Stimulated activated naive CD4-positive, alpha-beta T cell (primary cell): Measurements from ENCODE around the gene IQSEC2.

Experiments used
- DNase-seq, 6 experiments: peaks; one replicate each; lab custom pipeline; 2025; lab: John Stamatoyannopoulos, UW

IQSEC2 gene

DNA sequence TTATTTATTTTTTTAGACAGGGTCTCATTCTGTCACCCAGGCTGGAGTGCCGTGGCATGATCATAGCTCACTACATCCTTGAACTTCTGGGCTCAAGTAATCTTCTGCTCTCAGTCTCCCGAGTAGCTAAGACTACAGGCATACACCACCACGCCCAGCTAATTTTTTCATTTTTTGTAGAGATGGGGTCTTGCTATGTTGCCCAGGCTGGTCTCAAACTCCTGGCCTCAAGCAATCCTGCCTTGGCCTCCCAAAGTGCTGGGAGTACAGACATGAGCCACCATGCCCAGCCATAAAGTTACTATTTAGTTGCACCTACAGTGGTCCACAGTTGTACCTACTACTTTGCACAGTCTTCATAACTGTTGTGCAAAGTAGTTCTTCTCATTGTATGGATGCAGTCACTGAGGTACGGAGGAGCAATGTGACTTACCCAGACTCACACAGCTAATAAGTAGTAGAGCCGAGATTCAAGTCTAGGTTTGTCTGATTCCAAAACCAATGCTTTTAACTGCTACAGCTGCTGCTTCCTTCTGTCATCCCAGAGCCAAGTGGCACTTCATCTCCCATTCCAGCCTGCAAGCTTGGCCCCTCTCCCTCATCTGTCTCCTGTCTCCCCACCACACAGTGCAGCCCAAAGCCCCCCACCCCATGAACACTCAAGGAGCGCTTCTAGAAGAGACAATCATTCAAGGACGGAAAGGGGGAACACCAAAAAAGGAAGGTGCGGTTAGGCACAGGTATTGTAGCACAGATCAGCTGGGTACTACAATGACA, 24.0 kb upstream of the IQSEC2 start:
- no peak for DNase-seq

DNA sequence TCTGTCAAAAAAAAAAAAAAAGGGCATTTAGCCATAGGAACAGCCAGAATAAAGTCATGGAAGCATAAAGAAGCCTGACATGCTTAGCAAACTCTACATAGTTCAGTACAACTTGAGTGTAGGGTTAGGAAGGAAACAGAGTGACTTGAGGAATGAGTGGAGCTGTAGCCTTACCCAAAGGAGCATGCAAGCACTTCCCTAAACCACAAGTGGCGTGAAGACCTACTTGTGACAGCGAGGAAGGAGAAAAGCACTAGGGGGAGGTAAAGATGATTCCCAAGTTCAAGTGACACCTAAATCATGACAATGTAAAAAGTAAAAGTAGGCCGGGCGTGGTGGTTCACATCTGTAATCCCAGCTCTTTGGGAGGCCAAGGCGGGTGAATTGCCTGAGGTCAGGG, 21.8 kb upstream of the IQSEC2 start:
- DNase-seq = no peak

DNA sequence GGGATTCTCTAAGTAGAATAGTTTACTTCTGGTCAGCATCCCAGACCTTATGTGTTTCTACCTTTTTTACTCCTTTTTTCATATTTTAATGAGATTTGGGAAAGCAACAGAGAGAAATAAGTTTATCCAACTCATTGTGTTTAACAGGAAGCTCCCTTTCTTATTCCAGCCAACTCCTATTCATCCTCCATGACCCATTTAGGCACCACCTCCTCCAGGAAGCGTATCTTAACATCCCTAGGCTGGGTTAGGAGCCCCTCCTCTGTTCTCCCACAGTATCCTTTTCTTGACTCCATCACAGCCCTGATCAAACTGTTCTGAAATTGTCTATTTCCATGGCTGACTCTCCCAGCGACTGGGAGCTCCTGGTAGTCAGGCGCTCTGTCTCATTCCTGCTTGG, 18.8 kb upstream of the IQSEC2 start:
- DNase-seq = no peak

GRCh38 chrX:53294024-53294648, 12.8 kb upstream of the IQSEC2 start:
- no peak for DNase-seq

GRCh38 chrX:53291596-53291995, 10.2 kb upstream of the IQSEC2 start:
- DNase-seq = no peak

DNA sequence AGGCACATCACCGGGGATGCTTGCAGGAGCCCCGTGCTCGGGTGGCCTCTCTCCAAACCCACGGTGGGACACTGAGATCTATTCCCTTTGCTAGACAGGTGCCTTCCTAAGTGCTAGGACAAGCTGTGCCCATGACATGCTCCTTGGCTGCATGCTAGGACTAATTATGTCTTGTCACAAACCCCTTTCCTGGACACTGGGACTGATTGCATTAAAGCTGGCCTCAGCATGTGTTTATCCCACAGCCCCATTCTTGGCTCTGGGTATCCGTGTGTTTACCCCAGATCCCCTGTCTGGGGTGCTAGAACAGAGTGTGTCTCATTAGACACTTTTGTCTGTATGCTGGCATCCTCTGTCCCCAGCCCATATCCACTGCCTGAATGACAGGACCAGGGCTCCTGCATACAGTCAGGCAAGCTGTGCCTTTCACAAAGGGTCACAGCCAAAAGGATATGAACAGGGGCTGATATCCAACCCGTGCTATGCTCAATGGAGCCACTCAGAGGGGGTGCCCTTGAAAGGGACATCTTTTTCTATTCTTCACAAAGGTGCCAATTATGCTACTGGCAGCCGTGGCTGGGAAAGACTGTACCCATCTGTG, 9.2 kb upstream of the IQSEC2 start:
- no peak for DNase-seq

GRCh38 chrX:53288189-53288588, 6.8 kb upstream of the IQSEC2 start:
- peak in 2 of 6 experiments; percentile 6 to 25 for DNase-seq

DNA sequence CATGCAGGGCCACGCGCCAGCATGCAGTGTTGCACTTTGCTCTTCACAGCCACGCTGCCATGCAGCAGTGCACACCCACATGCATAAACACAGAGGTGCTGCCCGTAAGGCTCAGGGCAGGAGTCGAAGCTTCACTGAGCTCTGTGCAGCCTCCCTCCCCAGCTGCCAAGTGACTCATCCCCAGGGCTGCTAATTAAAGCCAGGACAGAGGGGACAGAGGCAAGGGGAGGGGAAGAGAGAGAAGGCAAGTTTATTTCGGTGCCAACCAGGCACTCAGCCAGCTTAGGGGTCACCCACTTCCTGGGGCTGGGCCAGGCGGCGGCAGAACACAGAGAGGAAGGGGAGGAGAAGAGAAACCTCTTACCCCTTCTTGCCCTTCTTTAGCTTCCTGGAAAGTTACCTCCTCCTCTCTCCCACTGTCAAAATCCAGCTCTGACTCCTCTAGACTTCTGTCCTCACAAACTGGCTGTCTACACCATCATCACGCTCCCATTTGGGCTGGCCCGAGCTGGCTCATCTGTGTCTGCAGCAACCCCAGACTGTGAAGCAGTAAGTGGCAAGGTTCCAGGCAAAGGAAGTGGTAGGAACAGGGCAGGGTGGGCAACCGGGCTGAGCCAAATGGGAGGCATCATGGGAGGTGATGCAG, 6.2 kb upstream of the IQSEC2 start:
- DNase-seq = peak in 3 of 6 experiments; percentile 13 to 44 (median 38)

DNA sequence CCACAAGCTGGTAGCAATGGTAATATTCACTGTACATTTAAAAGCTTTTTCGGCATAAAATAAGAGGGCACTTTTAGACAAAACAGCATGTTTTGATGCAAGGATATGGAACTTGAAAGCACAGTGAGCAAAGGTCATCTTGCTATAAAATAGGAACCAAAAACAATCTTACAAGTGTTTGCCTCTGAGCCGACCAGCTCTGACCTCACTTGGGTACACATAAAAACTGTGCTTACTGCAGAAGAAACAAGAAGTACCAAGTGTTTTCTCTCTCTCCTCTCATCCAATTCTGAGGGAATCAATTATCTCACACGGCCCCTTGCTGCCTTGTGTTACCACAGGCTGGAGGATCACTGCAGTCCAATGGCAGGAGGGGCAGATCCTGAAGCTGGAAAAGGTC, 4.8 kb upstream of the IQSEC2 start:
- no peak for DNase-seq

DNA sequence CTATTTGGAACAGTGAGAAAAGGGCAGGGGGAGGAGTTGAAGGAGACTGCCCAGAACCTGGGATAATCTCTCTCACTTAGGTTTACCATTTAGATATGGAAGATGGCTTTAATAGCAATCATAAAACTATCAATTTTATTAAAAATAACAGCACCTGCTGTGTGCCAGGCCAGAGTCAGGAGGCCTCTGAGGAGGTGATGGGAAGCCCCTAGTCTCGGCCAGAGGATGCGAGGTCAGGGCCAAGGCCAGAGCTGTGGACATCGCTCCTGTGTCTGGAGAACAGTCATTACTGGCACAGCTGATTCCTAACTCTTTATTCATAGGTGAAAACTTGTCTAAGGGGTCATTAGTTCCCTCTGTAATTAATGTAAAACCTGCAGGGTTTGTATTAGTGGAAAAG, 4.2 kb upstream of the IQSEC2 start:
- DNase-seq = no peak

- DNase-seq = peak in 5 of 6 experiments; percentile 3 to 51 (median 30)
Observed at GRCh38 chrX:53284684-53285447, 3.5 kb upstream of the IQSEC2 start.

DNA sequence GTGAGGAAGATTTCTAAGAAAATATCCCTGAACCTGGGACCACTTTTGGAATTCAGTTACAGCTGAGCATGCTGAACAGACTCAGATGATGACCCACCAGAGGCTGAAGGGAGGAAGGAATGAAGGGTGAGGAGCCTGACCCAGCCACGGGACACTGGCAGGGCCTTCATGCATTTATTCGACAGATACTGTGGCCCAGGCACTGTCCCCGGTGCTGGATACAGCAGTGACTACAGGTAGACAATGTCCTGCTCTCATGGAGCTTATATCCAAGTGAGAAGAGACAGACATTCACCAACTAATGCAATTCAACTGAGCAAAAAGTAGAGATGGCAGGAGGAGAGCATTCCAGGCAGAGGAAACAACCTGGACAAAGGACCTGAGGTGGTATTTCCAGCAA, 2.2 kb upstream of the IQSEC2 start:
- DNase-seq = no peak

GRCh38 chrX:53283099-53283498, 1.7 kb upstream of the IQSEC2 start:
- no peak for DNase-seq

GRCh38 chrX:53281963-53282695, 745 bp upstream of the IQSEC2 start:
- no peak for DNase-seq

DNA sequence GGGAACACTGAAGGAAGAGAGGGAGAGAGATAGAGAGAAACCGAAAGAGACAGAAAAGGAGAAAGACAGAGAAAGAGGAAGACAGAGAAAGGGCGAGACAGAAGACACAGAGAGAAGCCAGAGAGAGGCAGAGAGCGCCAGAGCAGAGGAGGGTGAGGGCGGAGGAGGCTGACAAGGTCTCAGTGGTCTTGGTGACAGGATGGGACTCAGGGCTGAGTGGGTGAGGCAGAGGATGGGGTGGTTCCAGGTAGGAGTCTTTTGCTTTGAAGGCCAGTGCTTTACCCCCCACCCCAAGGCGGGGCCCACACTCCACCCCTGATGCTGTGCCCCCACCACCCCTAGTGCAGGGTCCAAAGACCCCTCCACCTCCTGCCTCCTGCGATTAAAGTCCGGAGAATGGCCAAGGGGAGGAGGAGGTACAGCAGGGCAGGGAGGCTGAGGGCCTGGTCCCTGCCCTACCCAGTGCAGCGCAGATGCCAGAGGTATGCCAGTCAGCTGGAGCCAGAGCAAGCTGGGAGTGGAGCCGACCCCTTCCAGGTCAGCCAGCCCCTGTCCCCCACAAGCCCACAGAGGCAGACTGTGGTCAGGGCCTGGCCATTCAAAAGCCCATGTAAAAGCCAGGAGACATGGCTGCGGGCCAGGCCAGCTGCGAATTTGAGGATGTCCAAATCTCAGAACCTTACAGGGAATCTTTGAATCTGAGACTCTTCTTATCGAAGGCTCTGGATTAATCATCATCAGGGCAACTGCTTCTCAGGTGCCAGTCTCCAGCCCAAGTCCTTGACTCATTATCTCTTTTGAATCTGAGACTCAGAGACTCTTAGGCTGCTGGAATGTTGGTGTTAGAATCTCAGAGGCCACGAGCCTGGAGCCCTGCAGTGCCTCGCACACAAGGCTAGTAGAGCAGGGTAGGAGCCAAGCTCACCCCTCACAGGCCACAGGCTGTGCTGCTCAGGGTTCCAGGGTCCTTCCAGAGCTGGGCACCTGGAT, 758 bp downstream of the IQSEC2 start:
- DNase-seq = no peak

DNA sequence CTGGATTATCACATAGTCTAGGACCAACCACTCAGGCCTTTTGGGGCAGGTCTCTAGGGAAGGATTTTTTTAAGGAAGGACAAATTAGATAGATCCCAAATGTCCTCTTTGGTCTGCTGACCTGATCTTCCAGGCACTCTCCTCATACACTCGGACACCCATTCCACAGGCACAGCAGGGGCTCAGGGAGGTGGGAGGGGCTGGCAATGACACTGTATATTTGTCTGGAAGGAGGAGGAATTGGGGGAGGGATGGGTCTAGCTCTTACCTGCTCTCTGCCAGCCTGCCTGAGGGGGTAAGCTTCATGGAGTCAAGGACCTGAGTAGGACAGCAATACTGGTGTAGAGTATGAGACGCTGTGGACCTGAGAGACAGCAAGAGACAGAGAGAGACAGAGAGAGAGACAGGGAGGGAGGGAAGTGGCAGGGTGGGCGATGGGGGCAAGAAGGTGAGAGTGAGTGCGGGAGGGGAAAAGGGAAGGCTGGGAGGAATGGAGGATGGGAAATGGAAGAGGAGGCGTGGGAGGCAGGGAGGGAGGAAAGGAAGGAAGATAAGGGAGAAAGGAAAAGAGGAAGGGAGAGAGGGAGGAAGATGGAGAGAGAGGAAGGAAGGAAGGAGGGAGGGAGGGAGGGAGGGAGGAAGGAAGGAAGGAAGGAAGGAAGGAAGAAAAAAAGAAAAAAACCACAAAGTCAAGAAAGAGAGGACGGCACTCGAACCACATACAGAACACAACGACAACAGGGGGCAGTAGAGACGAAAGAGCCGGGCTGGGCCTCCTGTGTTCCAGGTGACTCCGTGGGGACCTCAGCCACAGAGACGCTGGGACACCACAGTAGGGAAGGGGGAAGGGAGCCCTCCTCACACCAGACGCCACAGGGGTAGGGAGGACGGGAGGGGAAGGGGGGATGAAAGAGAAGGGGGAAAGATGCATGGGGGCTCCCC, 1.8 kb downstream of the IQSEC2 start:
- DNase-seq = no peak

DNA sequence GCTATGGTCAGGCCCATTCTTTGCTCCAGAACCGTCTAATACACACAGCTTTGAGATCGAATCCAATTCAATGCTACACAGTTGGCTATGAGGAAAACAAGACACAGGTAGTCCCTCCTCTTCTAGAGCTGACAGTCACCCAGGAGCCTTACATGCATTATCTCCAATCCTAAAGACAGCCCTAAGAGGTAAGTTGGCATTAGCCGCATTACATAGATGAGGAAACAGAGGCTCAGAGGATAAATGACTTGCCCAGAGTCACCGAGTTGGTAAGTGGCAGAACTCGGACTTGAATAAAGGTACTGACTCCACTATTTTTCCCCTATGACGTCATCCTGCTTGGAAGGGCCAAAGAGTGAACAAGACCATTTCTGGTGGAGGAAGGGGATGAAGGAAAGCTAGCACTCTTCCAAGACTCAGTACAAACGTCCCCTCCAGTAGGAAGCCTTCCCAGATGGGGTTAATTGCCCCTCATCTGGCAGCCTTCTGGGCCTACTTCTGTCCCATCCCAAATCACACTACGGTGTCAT, 8.5 kb downstream of the IQSEC2 start:
- no peak for DNase-seq

DNA sequence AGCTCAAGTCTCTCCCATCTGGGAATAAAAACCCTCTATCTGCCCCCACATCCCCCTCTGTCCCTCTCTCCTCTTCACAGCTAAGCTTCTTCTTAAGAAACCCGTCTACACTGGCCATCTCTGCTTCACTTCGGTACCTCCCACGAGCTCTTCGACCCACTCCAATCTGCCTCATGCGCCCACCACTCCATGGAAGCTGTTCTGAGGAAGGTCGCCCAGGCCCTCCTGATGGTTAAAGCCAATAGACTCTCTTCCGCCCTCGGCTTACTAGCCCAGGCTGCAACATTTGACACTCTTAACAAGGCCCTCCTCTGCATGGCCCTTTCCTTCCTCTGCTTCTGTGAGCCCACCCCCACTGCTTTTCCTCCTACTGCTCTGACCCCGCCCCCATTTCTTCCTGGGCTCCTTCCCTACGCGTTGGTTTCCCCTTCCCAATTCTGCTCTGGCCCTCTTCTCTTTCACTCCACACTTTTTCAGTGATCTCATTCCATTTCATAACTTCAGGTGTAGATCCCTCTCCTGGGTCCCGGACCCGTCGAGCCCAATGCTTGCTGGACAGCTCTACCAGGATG, 11.8 kb downstream of the IQSEC2 start:
- no peak for DNase-seq
